HL-60 (cell line): Measurements from ENCODE around the gene GABRR1.

Experiments used
- DNase-seq, 2 experiments: peaks; one replicate each; pipeline ENCODE4 v3.0.0-alpha.2; 2010 to 2020; ENCODE audit warnings: low read depth in 1 of 2, low spot score in 1 of 2
- H3K27ac ChIP-seq: fragments of 250-450 bp; sonication (Bioruptor Pico); replicated peaks from 2 replicates; pipeline ENCODE4 v1.5.1; 2020; ENCODE audit warnings: mild to moderate bottlenecking, moderate library complexity
- H3K27me3 ChIP-seq: fragments of 250-450 bp; sonication (Bioruptor Pico); 2 replicates; pipeline ENCODE4 v1.5.1; 2021; ENCODE audit warnings: mild to moderate bottlenecking, moderate library complexity; ENCODE audit not compliant: insufficient read depth, poor library complexity, severe bottlenecking
- H3K4me3 ChIP-seq: replicated peaks from 2 replicates; pipeline ENCODE4 v1.5.1; 2011; ENCODE audit warnings: mild to moderate bottlenecking, control low read depth, low read length; ENCODE audit not compliant: insufficient read depth
- CTCF ChIP-seq: IDR thresholded peaks from one replicate; pipeline ENCODE4 v1.5.1; 2011; ENCODE audit warnings: low read length, control low read depth, inconsistent platforms; ENCODE audit not compliant: insufficient read depth
- GABPA ChIP-seq: IDR thresholded peaks from 2 replicates; pipeline ENCODE4 v1.6.1; 2012; ENCODE audit warnings: low read depth
- POLR2AphosphoS5 ChIP-seq: IDR thresholded peaks from 2 replicates; pipeline ENCODE4 v1.6.1; 2012; ENCODE audit warnings: low read depth
- REST ChIP-seq: IDR thresholded peaks from 2 replicates; pipeline ENCODE4 v1.6.1; 2012; ENCODE audit warnings: low read depth; ENCODE audit not compliant: insufficient replicate concordance
- SPI1 ChIP-seq: IDR thresholded peaks from 2 replicates; pipeline ENCODE4 v1.6.1; 2012; ENCODE audit warnings: low read depth, mild to moderate bottlenecking, borderline replicate concordance

Gene GABRR1

GRCh38 chr6:89186762-89187161 lies 30.4 kb downstream of the GABRR1 start:
- Histone ChIP-seq H3K27me3 (no peaks in the 10 kb centered on the region), H3K4me3 (no peak overlapping the region), H3K27ac (no peak overlapping the region)
- DNase-seq: no peak
- no peak for TF ChIP-seq CTCF
- TF ChIP-seq GABPA: no peak
- no peak for TF ChIP-seq POLR2AphosphoS5
- TF ChIP-seq SPI1: no peak
- no peak for TF ChIP-seq REST

- Histone ChIP-seq H3K4me3 (no peak overlapping the region), H3K27me3 (no peaks in the 10 kb centered on the region), H3K27ac (no peak overlapping the region)
- no peak for DNase-seq
- TF ChIP-seq GABPA: no peak
- TF ChIP-seq SPI1: no peak
- TF ChIP-seq CTCF: no peak
- no peak for TF ChIP-seq POLR2AphosphoS5
- TF ChIP-seq REST: no peak
These were observed 32.8 kb downstream of the GABRR1 start for GRCh38 chr6:89184344-89184743.

- H3K4me3 ChIP-seq: no peak overlapping the region
- no peak for DNase-seq
- H3K27me3 ChIP-seq: no peaks in the 10 kb centered on the region
- no peak overlapping the region for H3K27ac ChIP-seq
- TF ChIP-seq SPI1 (no peak), GABPA (no peak), CTCF (no peak), REST (no peak), POLR2AphosphoS5 (no peak)
These were observed 33.9 kb downstream of the GABRR1 start for GRCh38 chr6:89183294-89183693.
